Naive thymus-derived CD4-positive, alpha-beta T cell (primary cell): Measurements from ENCODE around the gene CSNK1A1. TPM values are rescaled to one million over a fixed set of nuclear protein-coding genes. Genes with fewer than 3 reads are reported as not detected.

Experiments
- ATAC-seq: fragments of 150-1000 bp; cut with Tn5 transposase; 2 replicates; pipeline ENCODE4 v1.10.0; 2021; ENCODE audit warnings: mild to moderate bottlenecking, moderate library complexity
- CTCF ChIA-PET: fragments of 350-600 bp; sonication (Branson Sonifier 250); formaldehyde crosslinking; loops from one replicate; lab custom pipeline; 2021; ENCODE audit warnings: antibody characterized with exemption; lab: Charles Lee
- POLR2A ChIA-PET: fragments of 350-600 bp; sonication (Branson Sonifier 250); formaldehyde crosslinking; loops from one replicate; lab custom pipeline; 2021; ENCODE audit warnings: antibody characterized with exemption, inconsistent platforms; lab: Charles Lee
- DNase-seq, 9 donors: peaks; one replicate each; pipeline versions ENCODE4 v3.0.0 to v3.0.0-alpha.2; 2020 to 2022; ENCODE audit warnings: mixed read lengths in 1 of 9
- H3K27ac ChIP-seq: one replicate; pipeline ENCODE4 v1.7.0; 2013; ENCODE audit warnings: mild to moderate bottlenecking, low read depth, low read length, moderate library complexity
- H3K27me3 ChIP-seq, 2 donors: one replicate each; pipeline ENCODE4 v1.7.0; 2013; ENCODE audit warnings: low read length in 2 of 2, mild to moderate bottlenecking in 2 of 2, moderate library complexity in 2 of 2; ENCODE audit not compliant: control insufficient read depth in 2 of 2, insufficient read depth in 2 of 2
- H3K36me3 ChIP-seq, 3 experiments: 1 replicate in 2 of 3; 2 replicates in 1 of 3; pipeline ENCODE4 v1.7.0; 2013; ENCODE audit warnings: low read length in 3 of 3, mild to moderate bottlenecking in 3 of 3, moderate library complexity in 1 of 3; ENCODE audit not compliant: insufficient read depth in 3 of 3, control insufficient read depth in 2 of 3
- H3K4me1 ChIP-seq, 2 donors: one replicate each; pipeline ENCODE4 v1.7.0; 2013; ENCODE audit warnings: low read length in 2 of 2, mild to moderate bottlenecking in 2 of 2, moderate library complexity in 1 of 2; ENCODE audit not compliant: control insufficient read depth in 2 of 2, insufficient read depth in 2 of 2
- H3K4me3 ChIP-seq: 2 replicates; pipeline ENCODE4 v1.7.0; 2013; ENCODE audit warnings: mild to moderate bottlenecking, low read length
- H3K9me3 ChIP-seq, 3 experiments: 1 replicate in 2 of 3; 2 replicates in 1 of 3; pipeline ENCODE4 v1.7.0; 2013; ENCODE audit warnings: low read length in 3 of 3; ENCODE audit not compliant: control insufficient read depth in 2 of 3
- H3K27ac Mint-ChIP-seq, 9 donors: one replicate each; pipeline ENCODE4 v1.8.0; 2020 to 2022; ENCODE audit warnings: mixed read lengths in 9 of 9, mild to moderate bottlenecking in 8 of 9, moderate library complexity in 5 of 9, inconsistent platforms in 2 of 9
- H3K27me3 Mint-ChIP-seq, 5 donors: one replicate each; pipeline ENCODE4 v1.8.0; 2021 to 2022; ENCODE audit warnings: mixed read lengths in 5 of 5, mild to moderate bottlenecking in 1 of 5
- H3K36me3 Mint-ChIP-seq, 5 donors: one replicate each; pipeline ENCODE4 v1.8.0; 2020 to 2022; ENCODE audit warnings: mixed read lengths in 5 of 5, mild to moderate bottlenecking in 3 of 5, inconsistent platforms in 1 of 5
- H3K4me1 Mint-ChIP-seq, 7 donors: one replicate each; pipeline ENCODE4 v1.8.0; 2020 to 2022; ENCODE audit warnings: mixed read lengths in 7 of 7, mild to moderate bottlenecking in 3 of 7, inconsistent platforms in 1 of 7
- H3K4me3 Mint-ChIP-seq, 10 donors: one replicate each; pipeline ENCODE4 v1.8.0; 2020 to 2022; ENCODE audit warnings: mild to moderate bottlenecking in 10 of 10, mixed read lengths in 10 of 10, moderate library complexity in 6 of 10, inconsistent platforms in 2 of 10
- H3K9me3 Mint-ChIP-seq, 11 donors: one replicate each; pipeline ENCODE4 v1.8.0; 2020 to 2022; ENCODE audit warnings: mixed read lengths in 11 of 11, mild to moderate bottlenecking in 4 of 11, inconsistent platforms in 1 of 11, moderate library complexity in 1 of 11
- intact Hi-C, 2 donors: fragments of 100-400 bp; cut with micrococcal nuclease; formaldehyde crosslinking; loops; one replicate each; pipeline ENCODE4 v1.15.1; 2023
- polyA plus RNA-seq, 2 donors: library from polyadenylated mRNA; unstranded; fragments of 300-500 nt; fragmentation: Illumina TruSeq; gene quantifications; one replicate each; pipeline ENCODE4 v1.2.3, GENCODE V29; 2021
- total RNA-seq, 6 experiments: library from RNA in 5 of 6; stranded (reverse) in 5 of 6; gene quantifications; 1 replicate in 5 of 6; 2 replicates in 1 of 6; pipeline ENCODE4 v1.2.3 and lab custom pipeline; 2021 to 2026

Gene CSNK1A1
- total and polyA plus RNA-seq, 7 experiments from 2014 or later, result 146 to 217 (median 178) TPM

DNA sequence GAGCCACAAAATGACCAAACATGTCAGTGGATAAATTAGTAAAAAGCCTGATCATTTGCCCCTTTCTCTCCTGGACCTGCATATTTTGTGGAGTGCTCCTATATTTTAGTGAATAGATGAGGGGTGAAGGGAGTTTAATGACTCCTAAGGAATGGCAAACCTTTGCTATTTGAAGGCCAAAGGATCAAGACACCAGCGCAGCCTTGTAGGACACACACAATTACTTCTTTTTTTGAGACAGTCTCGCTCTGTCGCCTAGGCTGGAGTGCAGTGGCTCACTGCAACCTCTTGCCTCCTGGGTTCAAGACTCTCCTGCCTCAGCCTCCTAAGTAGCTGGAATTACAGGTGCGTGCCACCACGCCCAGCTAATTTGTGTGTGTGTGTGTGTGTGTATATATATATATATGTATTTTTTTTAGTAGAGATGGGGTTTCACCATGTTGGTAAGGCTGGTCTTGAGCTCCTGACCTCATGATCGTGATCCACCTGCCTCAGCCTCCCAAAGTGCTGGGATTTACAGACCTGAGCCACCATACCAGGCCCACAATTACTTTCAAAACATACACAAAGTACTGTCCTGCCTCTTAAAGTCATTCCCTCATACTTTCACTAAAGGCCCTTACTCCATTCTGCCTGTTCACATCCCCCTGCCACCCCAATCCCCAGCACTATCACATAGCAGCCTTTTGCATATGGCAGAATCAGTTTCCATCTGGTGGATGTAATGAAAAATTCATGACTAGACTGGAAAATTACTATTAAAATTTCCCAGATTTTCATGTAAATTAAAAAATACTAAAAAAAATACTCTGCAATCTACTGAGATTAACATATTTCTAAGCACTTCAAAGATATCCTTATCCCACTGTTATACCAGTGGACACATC lies 60.4 kb downstream of the CSNK1A1 start:
- Mint-ChIP-seq H3K27ac (peak overlapping the region in 5 of 9 donors; percentile 2 to 34 (median 6)), H3K27me3 (no peaks in the 10 kb centered on the region), H3K9me3 (no peaks in the 10 kb centered on the region), H3K4me3 (no peak overlapping the region), H3K4me1 (peaks cover 0 to 34% (median 9%) of the 10 kb centered on the region in 7 donors), H3K36me3 (peaks cover 0 to 14% (median 9%) of the 10 kb centered on the region in 5 donors)
- DNase-seq (no peak), ATAC-seq (no peak)
- H3K36me3 ChIP-seq, result peaks cover 0 to 12% (median 5%) of the 10 kb centered on the region in 3 experiments
- POLR2A ChIA-PET, result no interaction called here
- no peak overlapping the region for H3K27ac ChIP-seq
- intact Hi-C loops, result loop anchor here (2.0 to 10.0 kb wide), 3 partner anchors 14 to 54 kb away; no protein-coding TSS in a partner anchor
- CTCF ChIA-PET, result no interaction called here
- H3K4me1 ChIP-seq, result no peaks in the 10 kb centered on the region
- no peak overlapping the region for H3K4me3 ChIP-seq
- no peaks in the 10 kb centered on the region for H3K9me3 ChIP-seq
- H3K27me3 ChIP-seq, result no peaks in the 10 kb centered on the region

DNA sequence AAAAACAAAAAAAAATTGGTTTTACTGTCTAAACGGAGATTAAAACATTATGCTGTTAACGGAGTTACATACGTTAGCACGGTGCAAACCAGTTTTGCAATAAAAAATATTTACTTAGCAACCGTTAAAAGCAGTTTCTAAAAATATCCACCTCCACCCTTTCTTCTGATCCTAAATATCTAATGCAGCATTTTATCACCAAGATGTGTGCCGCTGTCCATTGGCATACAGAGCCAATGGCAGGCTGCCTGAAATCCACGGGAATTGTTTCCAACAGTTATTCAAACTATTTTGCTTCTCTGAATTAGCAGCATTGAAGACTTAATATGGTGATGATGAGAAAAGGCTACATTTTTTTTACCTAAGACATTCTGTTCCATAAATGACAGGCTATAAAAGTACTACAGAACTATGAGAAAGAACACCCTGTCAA lies 61.6 kb downstream of the CSNK1A1 start:
- H3K27ac Mint-ChIP-seq, result peak overlapping the region in 3 of 9 donors; percentile 1 to 71 (median 56)
- no peak overlapping the region for H3K4me3 Mint-ChIP-seq

DNA sequence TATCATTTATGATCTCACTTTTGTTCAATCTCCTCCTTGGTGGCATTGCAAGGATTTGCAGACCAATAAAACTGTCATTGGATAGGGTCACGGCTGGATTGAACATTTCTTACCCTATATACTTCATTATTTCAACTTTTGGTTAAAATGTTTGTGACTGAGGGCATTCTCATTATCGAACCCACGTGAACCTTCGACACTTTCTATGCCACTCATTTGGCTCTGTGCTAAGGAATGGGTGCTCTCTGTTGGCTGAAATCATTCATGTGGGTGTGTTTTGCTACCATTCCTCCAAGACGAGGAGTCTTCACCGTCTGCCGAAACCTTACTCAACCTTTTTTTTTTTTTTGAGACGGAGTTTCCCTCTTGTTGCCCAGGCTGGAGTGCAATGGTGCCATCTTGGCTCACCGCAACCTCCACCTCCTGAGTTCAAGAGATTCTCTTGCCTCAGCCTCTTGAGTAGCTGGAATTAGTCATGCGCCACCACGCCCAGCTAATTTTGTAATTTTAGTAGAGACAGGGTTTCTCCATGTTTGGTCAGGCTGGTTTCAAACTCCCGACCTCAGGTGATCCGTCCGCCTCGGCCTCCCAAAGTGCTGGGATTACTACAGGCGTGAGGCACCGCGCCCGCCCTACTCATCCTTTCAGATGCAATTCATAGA lies 62.5 kb downstream of the CSNK1A1 start:
- no peaks in the 10 kb centered on the region for H3K9me3 Mint-ChIP-seq
- H3K9me3 ChIP-seq, result no peaks in the 10 kb centered on the region
- intact Hi-C loops, result no loop called here
- H3K4me1 ChIP-seq, result no peaks in the 10 kb centered on the region
- ChIA-PET CTCF (no interaction called here), POLR2A (no interaction called here)
- no peaks in the 10 kb centered on the region for H3K27me3 ChIP-seq
- H3K4me3 Mint-ChIP-seq, result no peak overlapping the region
- no peaks in the 10 kb centered on the region for H3K27me3 Mint-ChIP-seq
- ATAC-seq (no peak), DNase-seq (no peak)
- H3K27ac Mint-ChIP-seq, result peak overlapping the region in 3 of 9 donors; percentile 10 to 58 (median 30)
- no peaks in the 10 kb centered on the region for H3K36me3 ChIP-seq
- H3K4me1 Mint-ChIP-seq, result peaks cover 0 to 34% (median 9%) of the 10 kb centered on the region in 7 donors
- H3K4me3 ChIP-seq, result no peak overlapping the region
- H3K27ac ChIP-seq, result no peak overlapping the region
- peaks cover 0 to 11% (median 5%) of the 10 kb centered on the region in 5 donors for H3K36me3 Mint-ChIP-seq

More for the DNA sequence above, 61.6 kb downstream of the CSNK1A1 start:
- peaks cover 0 to 34% (median 9%) of the 10 kb centered on the region in 7 donors for H3K4me1 Mint-ChIP-seq
- CTCF ChIA-PET, result no interaction called here
- Histone ChIP-seq H3K4me1 (no peaks in the 10 kb centered on the region), H3K4me3 (no peak overlapping the region), H3K27ac (no peak overlapping the region), H3K36me3 (peaks cover 0 to 4% (median 3%) of the 10 kb centered on the region in 3 experiments), H3K9me3 (no peaks in the 10 kb centered on the region), H3K27me3 (no peaks in the 10 kb centered on the region)
- POLR2A ChIA-PET, result no interaction called here
- ATAC-seq (no peak), DNase-seq (no peak)
- no peaks in the 10 kb centered on the region for H3K27me3 Mint-ChIP-seq
- no peaks in the 10 kb centered on the region for H3K9me3 Mint-ChIP-seq
- H3K36me3 Mint-ChIP-seq, result peaks cover 0 to 14% (median 9%) of the 10 kb centered on the region in 5 donors
- intact Hi-C loops, result loop anchor here (2.0 to 10.0 kb wide), 3 partner anchors 15 to 55 kb away; no protein-coding TSS in a partner anchor

- POLR2A ChIA-PET, result no interaction called here
Measured at GRCh38 chr5:149487672-149488071, 63.6 kb downstream of the CSNK1A1 start.

DNA sequence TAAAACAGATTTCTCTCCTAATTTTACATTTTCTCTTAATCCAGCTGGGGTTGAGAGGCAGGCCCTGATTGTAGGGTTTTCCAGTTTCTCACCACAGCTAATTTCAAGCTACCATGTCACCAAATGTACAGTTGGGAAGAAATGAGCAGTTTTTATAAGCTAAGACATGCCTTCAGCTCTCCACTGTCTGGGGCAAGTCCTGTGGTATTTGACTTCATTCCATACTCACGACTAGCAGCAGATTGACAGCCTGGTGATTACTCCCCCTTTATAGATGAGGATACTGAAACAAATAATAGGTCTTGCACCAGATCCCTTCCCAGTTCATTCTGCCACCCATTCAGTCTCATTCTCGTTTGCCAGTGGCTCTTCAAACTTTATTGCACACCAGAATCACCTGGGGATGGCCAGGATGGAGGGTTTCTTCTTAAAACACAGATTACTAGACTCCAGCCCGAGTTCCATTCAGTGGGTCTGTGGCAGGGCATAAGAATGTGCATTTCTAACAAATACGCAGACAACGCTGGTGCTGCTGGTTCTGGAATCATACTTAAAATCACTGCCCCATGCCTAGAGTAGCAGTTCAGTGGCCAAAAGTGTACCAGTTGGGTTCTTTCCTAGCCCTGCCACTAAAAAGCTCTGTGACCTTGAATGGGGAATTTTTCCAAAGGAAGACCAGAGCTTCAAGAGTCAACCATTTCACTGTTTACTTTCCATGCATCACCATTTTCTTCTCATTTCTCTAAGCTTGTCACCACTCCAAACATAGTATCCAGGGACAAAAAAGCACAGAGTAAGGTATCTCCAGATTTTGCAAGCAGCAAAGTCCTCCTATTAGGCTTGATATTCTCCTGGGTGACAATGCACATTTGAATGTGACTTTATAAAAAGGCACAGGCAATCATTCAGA lies 64.3 kb downstream of the CSNK1A1 start:
- H3K4me3 Mint-ChIP-seq, result no peak overlapping the region
- POLR2A ChIA-PET, result no interaction called here

More at GRCh38 chr5:149487672-149488071, 63.6 kb downstream of the CSNK1A1 start:
- DNase-seq (no peak), ATAC-seq (no peak)
- H3K4me3 ChIP-seq, result no peak overlapping the region
- Mint-ChIP-seq H3K9me3 (no peaks in the 10 kb centered on the region), H3K27me3 (no peaks in the 10 kb centered on the region), H3K27ac (peak overlapping the region in 2 of 9 donors; percentile 53 to 58), H3K36me3 (peaks cover 0 to 4% (median 0%) of the 10 kb centered on the region in 5 donors), H3K4me1 (peaks cover 0 to 34% (median 9%) of the 10 kb centered on the region in 7 donors), H3K4me3 (no peak overlapping the region)
- H3K27ac ChIP-seq, result no peak overlapping the region
- H3K36me3 ChIP-seq, result no peaks in the 10 kb centered on the region
- intact Hi-C loops, result no loop called here
- no peaks in the 10 kb centered on the region for H3K4me1 ChIP-seq
- CTCF ChIA-PET, result no interaction called here
- no peaks in the 10 kb centered on the region for H3K9me3 ChIP-seq
- H3K27me3 ChIP-seq, result no peaks in the 10 kb centered on the region

More for the DNA sequence above, 64.3 kb downstream of the CSNK1A1 start:
- ATAC-seq (no peak), DNase-seq (no peak)
- H3K36me3 Mint-ChIP-seq, result peaks cover 0 to 2% (median 0%) of the 10 kb centered on the region in 5 donors
- no peak overlapping the region for H3K4me3 ChIP-seq
- H3K36me3 ChIP-seq, result no peaks in the 10 kb centered on the region
- intact Hi-C loops, result no loop called here
- no peaks in the 10 kb centered on the region for H3K4me1 ChIP-seq
- H3K27ac Mint-ChIP-seq, result peak overlapping the region in 2 of 9 donors; percentile 3 to 5
- H3K27ac ChIP-seq, result no peak overlapping the region
- H3K4me1 Mint-ChIP-seq, result peaks cover 0 to 34% (median 9%) of the 10 kb centered on the region in 7 donors
- CTCF ChIA-PET, result no interaction called here
- no peaks in the 10 kb centered on the region for H3K27me3 ChIP-seq
- H3K9me3 Mint-ChIP-seq, result no peaks in the 10 kb centered on the region
- peaks cover 0 to 2% (median 0%) of the 10 kb centered on the region in 5 donors for H3K27me3 Mint-ChIP-seq
- H3K9me3 ChIP-seq, result no peaks in the 10 kb centered on the region
